Measurements from ENCODE around the gene GRID1.

GRID1 gene

DNA sequence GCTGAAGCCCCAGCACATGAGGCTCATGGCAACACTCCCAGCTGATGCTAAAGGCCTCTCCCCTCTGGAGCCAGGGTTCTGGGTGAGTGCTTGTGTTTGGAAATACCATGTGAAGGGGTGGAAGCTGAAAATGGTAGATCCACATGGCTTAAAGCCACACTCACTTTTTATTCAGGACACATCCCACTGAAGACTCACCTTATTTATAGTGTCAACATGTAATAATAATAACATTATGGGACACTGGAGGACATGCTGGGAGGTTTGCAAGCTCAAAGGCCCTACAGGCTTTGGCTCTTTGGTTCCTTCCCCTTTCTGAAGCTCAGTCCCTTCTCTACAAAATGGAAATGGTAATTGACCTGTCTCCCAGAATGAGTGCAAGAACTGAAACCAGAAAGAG is 318.0 kb downstream of the GRID1 start:
- no peak overlapping the region for H3K4me3 ChIP-seq (ENCODE audit: low read depth, low read length)
- DNase-seq (ENCODE audit: low read depth), result no peak
- TF ChIP-seq, protein P1, sequence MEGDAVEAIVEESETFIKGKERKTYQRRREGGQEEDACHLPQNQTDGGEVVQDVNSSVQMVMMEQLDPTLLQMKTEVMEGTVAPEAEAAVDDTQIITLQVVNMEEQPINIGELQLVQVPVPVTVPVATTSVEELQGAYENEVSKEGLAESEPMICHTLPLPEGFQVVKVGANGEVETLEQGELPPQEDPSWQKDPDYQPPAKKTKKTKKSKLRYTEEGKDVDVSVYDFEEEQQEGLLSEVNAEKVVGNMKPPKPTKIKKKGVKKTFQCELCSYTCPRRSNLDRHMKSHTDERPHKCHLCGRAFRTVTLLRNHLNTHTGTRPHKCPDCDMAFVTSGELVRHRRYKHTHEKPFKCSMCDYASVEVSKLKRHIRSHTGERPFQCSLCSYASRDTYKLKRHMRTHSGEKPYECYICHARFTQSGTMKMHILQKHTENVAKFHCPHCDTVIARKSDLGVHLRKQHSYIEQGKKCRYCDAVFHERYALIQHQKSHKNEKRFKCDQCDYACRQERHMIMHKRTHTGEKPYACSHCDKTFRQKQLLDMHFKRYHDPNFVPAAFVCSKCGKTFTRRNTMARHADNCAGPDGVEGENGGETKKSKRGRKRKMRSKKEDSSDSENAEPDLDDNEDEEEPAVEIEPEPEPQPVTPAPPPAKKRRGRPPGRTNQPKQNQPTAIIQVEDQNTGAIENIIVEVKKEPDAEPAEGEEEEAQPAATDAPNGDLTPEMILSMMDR (conservative IDR thresholded peaks at IDR 0.05; ENCODE audit: low read depth, low read length), result no peak

DNA sequence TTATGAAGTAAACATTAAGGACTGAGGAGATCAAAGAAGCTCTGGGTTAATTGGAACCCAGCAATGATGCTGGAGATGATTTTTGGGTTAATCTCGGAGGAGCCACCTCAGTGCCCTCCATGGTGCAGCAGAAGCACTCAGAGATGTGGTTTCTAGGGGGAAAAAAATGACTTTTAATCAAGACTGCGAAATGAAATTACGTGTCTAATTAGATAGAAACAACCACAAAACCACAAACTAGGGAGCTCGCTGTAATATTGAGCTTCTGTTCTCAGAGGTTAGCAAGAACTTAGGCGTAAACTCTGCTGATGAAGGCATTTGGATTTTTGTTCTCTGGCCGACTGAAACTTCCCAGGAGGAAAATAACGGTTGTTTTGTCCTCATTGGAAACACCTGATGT is 319.0 kb downstream of the GRID1 start:
- H3K4me3 ChIP-seq (ENCODE audit: low read depth, low read length), result no peak overlapping the region
- TF ChIP-seq, protein P1 (conservative IDR thresholded peaks at IDR 0.05; ENCODE audit: low read depth, low read length), result no peak
- no peak for DNase-seq (ENCODE audit: low read depth)

GRCh38 chr10:86046845-86047460 is 319.6 kb downstream of the GRID1 start:
- TF ChIP-seq, protein P1 (conservative IDR thresholded peaks at IDR 0.05; ENCODE audit: low read depth, low read length), result no peak
- DNase-seq (ENCODE audit: low read depth), result no peak

DNA sequence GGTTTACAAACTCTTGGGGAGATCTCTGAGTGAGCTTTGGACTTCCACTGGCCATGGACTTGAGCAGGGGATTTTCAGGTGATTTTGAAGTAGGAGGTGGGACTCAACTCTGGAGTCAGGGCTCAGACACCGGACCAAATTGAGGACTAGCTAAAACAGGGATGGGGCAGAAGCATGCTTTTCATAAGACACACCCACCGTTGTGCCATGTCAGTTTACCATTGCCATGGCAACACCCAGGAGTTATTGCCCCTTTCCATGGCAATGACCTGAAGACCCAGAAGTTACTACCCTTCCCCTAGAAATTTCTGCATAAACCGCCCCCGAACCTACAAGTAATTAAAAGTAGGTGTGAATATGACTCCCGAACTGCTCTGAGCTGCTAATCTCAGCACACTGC is 320.7 kb downstream of the GRID1 start:
- TF ChIP-seq, protein P1 (conservative IDR thresholded peaks at IDR 0.05; ENCODE audit: low read depth, low read length), result no peak

More at GRCh38 chr10:86046845-86047460, 319.6 kb downstream of the GRID1 start:
- no peak overlapping the region for H3K4me3 ChIP-seq (ENCODE audit: low read depth, low read length)

DNA sequence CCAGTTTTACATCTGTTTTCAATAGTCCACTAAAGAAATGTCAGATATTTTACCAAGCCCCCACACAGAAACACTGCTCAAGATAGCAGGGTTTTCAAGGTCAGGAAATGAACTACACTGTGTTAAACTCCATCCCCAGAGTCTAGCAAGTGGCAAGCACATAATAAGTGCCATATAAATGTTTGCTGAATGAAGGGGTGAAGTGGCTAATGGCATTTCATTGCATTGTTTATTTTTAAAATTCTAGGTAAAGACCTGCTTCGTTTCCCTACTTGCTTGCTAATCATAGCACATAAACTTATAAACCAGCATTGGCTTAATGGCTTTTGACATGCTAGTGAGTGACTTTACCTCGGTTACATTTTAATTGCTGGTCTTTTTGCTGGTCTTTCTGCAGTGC is 322.6 kb downstream of the GRID1 start:
- TF ChIP-seq, protein P1 (conservative IDR thresholded peaks at IDR 0.05; ENCODE audit: low read depth, low read length), result no peak
- H3K4me3 ChIP-seq (ENCODE audit: low read depth, low read length), result no peak overlapping the region
- DNase-seq (ENCODE audit: low read depth), result no peak

More for the DNA sequence above, 320.7 kb downstream of the GRID1 start:
- H3K4me3 ChIP-seq (ENCODE audit: low read depth, low read length), result no peak overlapping the region
- no peak for DNase-seq (ENCODE audit: low read depth)

DNA sequence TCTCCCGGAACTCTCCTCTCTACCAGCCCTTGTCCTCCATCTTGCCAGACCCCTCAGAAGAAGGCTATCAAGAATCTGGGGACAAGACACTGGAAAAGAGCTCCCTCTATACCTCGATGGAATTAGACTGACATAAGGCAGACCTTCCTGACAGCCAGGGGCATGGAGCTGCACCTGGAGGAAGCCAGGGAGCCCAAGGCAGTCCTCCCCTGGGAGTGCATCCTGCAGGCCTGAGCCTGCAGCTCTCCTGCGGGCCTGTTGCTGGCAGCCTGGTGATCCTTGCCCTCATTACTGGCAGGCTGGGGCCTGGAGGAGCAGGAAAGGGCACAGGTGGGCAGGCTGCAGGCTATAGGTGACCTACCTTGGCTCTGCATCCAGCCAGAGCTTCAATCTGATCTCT is 323.4 kb downstream of the GRID1 start:
- TF ChIP-seq, protein P1 (conservative IDR thresholded peaks at IDR 0.05; ENCODE audit: low read depth, low read length), result no peak
- DNase-seq (ENCODE audit: low read depth), result no peak
- no peak overlapping the region for H3K4me3 ChIP-seq (ENCODE audit: low read depth, low read length)

DNA sequence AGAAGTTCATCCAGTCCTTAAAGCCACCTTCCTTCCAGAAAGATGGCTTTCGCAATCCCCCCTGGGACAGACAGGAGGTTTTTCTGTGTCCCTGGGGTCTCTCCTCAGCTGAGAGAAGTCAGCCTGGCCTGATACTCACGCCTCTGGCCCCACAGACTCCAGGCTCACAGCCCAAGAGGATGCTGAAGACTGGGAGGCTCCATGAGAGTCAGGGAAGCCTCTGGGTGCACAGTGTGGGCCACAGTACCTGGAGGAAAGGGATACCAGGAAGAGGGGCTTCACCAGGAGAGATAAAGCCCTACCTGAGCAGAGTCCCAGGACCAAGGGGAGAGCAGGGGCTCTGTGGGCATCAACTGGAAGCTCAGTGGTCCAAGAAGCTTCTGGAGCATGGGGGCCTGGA is 324.4 kb downstream of the GRID1 start:
- TF ChIP-seq, protein P1 (conservative IDR thresholded peaks at IDR 0.05; ENCODE audit: low read depth, low read length), result no peak
- no peak for DNase-seq (ENCODE audit: low read depth)
- H3K4me3 ChIP-seq (ENCODE audit: low read depth, low read length), result no peak overlapping the region

Data from choroid plexus epithelial cell (primary cell).